ENCODE data around the gene CEMIP.

DNA sequence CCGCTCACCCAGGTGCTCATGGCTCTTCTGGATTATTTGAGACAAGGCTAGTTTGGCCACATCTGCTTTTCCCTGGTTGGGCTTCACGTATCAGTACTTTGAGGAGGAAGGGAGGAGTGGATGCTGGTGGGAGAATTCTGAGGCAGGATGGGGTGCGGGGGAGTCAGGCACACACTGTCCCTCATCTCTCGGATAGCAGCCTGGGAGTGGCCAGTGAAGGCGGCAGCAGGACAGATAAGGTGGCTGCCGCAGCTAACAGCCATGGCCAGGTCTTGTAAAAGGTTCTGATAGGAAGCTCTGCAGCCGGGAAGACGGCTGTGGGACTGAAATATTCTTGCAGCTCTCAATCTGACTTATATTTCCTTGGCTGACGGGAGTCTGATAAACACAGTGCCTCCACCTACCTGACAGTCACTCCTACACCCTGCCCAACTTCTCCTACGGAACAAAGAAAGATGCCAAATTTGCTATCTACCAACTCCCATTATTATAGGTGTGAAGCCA, 123.2 kb downstream of the CEMIP start:
- TF ChIP-seq, protein P1, sequence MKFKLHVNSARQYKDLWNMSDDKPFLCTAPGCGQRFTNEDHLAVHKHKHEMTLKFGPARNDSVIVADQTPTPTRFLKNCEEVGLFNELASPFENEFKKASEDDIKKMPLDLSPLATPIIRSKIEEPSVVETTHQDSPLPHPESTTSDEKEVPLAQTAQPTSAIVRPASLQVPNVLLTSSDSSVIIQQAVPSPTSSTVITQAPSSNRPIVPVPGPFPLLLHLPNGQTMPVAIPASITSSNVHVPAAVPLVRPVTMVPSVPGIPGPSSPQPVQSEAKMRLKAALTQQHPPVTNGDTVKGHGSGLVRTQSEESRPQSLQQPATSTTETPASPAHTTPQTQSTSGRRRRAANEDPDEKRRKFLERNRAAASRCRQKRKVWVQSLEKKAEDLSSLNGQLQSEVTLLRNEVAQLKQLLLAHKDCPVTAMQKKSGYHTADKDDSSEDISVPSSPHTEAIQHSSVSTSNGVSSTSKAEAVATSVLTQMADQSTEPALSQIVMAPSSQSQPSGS (CRISPR knock-in tag; IDR thresholded peaks at IDR 0.05): no peak
- TF ChIP-seq, protein P2, sequence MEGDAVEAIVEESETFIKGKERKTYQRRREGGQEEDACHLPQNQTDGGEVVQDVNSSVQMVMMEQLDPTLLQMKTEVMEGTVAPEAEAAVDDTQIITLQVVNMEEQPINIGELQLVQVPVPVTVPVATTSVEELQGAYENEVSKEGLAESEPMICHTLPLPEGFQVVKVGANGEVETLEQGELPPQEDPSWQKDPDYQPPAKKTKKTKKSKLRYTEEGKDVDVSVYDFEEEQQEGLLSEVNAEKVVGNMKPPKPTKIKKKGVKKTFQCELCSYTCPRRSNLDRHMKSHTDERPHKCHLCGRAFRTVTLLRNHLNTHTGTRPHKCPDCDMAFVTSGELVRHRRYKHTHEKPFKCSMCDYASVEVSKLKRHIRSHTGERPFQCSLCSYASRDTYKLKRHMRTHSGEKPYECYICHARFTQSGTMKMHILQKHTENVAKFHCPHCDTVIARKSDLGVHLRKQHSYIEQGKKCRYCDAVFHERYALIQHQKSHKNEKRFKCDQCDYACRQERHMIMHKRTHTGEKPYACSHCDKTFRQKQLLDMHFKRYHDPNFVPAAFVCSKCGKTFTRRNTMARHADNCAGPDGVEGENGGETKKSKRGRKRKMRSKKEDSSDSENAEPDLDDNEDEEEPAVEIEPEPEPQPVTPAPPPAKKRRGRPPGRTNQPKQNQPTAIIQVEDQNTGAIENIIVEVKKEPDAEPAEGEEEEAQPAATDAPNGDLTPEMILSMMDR (CRISPR knock-in tag; IDR thresholded peaks at IDR 0.05): no peak
- TF ChIP-seq MEF2D (CRISPR knock-in tag; IDR thresholded peaks at IDR 0.05) (no peak), CENPX (CRISPR knock-in tag; IDR thresholded peaks at IDR 0.05) (no peak), NONO (IDR thresholded peaks at IDR 0.05) (no peak), NONO (CRISPR knock-in tag; conservative IDR thresholded peaks at IDR 0.05) (no peak), ZNF274 (CRISPR knock-in tag; IDR thresholded peaks at IDR 0.05) (no peak)
